ENCODE data around the gene LNPEP. TPM values are rescaled to one million over a fixed set of nuclear protein-coding genes. Genes with fewer than 3 reads are reported as not detected.

Gene LNPEP
- total RNA-seq, 1 donor from 2014 or later, result 24.2 TPM

DNA sequence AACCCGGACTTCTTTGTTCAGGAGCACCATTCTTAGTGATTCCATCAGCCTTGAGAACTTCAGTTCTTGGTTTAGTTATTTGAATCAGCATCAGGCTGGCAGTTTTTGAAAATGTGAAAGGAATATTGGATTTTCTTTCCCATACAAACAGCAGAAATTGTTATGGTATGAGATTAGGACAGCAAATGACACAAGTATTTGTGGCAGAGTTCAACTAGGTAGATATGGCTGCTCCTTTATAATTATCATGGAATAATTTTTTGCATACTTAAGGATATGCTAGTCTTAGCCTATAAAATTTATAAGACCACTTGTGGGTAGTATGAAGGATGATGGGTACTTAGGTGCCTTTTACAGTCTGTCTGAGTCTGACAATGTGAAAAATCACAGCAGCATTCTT is 34.0 kb upstream of the LNPEP start:
- no peak for DNase-seq (ENCODE audit: low spot score, unreplicated experiment)
- Mint-ChIP-seq H3K27me3 (no peaks in the 10 kb centered on the region), H3K4me3 (ENCODE audit: low read depth) (no peak overlapping the region), H3K9me3 (ENCODE audit: low read depth) (no peaks in the 10 kb centered on the region), H3K27ac (no peak overlapping the region), H3K4me1 (ENCODE audit: low read depth) (no peaks in the 10 kb centered on the region), H3K36me3 (ENCODE audit: insufficient read depth) (no peaks in the 10 kb centered on the region)
- no peak for TF ChIP-seq CTCF (IDR thresholded peaks at IDR 0.05; ENCODE audit: unreplicated experiment)

- Mint-ChIP-seq H3K36me3 (ENCODE audit: insufficient read depth) (no peaks in the 10 kb centered on the region), H3K27me3 (no peaks in the 10 kb centered on the region), H3K9me3 (ENCODE audit: low read depth) (no peaks in the 10 kb centered on the region), H3K27ac (no peak overlapping the region), H3K4me3 (ENCODE audit: low read depth) (no peak overlapping the region), H3K4me1 (ENCODE audit: low read depth) (no peaks in the 10 kb centered on the region)
- TF ChIP-seq CTCF (IDR thresholded peaks at IDR 0.05; ENCODE audit: unreplicated experiment), result no peak
- no peak for DNase-seq (ENCODE audit: low spot score, unreplicated experiment)
Observed at GRCh38 chr5:96902876-96903275, 33.0 kb upstream of the LNPEP start.

DNA sequence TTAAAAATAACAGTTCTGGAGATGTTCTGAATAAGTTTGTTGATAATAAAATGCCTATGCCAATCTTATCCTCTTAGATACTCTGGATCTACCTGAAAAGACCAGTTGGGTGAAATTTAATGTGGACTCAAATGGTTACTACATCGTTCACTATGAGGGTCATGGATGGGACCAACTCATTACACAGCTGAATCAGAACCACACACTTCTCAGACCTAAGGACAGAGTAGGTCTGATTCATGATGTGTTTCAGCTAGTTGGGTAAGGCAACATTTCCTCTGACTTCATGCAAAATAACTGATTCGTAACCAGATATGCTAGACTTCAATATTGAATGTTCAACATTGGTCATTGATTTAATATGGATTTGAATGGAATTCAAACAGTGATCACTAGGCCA is 32.6 kb upstream of the LNPEP start:
- H3K36me3 Mint-ChIP-seq (ENCODE audit: insufficient read depth), result no peaks in the 10 kb centered on the region
- no peak overlapping the region for H3K4me3 Mint-ChIP-seq (ENCODE audit: low read depth)
- no peaks in the 10 kb centered on the region for H3K27me3 Mint-ChIP-seq
- H3K9me3 Mint-ChIP-seq (ENCODE audit: low read depth), result no peaks in the 10 kb centered on the region
- H3K4me1 Mint-ChIP-seq (ENCODE audit: low read depth), result no peaks in the 10 kb centered on the region
- no peak overlapping the region for H3K27ac Mint-ChIP-seq
- no peak for TF ChIP-seq CTCF (IDR thresholded peaks at IDR 0.05; ENCODE audit: unreplicated experiment)
- DNase-seq (ENCODE audit: low spot score, unreplicated experiment), result no peak

DNA sequence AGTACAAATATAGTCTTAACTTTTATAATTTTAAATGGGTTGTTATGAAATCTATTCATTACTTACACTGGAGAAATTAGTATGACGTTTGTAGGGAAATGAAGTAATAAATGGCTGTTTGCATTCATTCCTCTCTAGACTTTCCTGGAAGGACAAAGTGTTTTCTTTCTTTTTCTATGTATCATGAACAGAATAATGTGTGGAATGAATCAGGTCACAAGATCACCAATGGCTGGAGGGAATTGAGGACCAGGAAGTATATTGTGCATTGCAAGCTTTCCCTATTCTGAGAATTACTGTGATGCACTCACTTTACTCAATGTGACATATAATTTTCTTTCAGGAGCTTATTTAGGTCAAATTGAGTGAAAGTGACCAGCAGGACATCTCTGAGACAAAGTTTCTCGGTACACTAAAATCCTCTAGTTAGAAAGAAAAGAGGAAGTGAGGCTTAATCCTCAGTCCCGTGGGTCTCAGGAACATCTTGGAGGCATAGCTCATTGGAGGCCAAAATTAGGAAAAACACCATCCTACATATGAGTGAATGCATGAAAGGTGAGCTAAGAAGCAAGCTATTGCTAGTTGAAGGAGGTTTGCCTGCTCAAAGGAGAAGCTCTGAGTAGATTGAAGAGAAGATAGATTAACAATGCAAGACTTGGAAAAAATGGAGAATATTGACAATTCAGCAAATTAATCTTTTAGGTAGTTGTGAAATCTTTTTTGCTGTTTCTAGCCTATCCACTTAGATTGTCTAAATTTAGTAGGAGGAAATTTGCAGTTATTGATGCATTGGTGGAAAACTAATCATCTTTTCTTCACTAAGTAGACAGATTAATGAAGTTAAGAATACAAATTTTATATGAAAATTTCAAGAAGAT is 31.6 kb upstream of the LNPEP start:
- H3K27ac Mint-ChIP-seq, result no peak overlapping the region
- peaks cover 4% of the 10 kb centered on the region for H3K4me1 Mint-ChIP-seq (ENCODE audit: low read depth)
- no peak for DNase-seq (ENCODE audit: low spot score, unreplicated experiment)
- no peak for TF ChIP-seq CTCF (IDR thresholded peaks at IDR 0.05; ENCODE audit: unreplicated experiment)
- no peaks in the 10 kb centered on the region for H3K27me3 Mint-ChIP-seq
- H3K36me3 Mint-ChIP-seq (ENCODE audit: insufficient read depth), result no peaks in the 10 kb centered on the region
- H3K9me3 Mint-ChIP-seq (ENCODE audit: low read depth), result no peaks in the 10 kb centered on the region
- no peak overlapping the region for H3K4me3 Mint-ChIP-seq (ENCODE audit: low read depth)

DNA sequence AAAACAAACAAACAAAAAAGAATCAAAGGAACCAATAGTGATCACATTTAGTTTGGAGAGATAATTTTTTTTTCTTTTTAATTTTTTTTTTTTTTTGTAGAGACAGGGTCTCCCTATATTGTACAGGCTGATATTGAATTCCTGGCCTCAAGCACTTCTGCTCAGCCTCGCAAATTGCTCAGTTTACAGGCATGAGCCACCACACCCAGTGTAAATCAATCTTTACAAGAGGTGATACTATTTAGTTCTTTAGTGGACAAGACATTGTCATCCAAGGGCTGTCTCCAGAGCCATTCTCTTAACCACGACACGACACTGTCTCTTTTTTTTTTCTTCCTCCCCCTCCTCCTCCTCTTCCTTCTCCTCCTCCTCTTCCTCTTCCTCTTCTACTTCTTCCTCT is 30.0 kb upstream of the LNPEP start:
- Mint-ChIP-seq H3K4me3 (ENCODE audit: low read depth) (no peak overlapping the region), H3K9me3 (ENCODE audit: low read depth) (no peaks in the 10 kb centered on the region), H3K27ac (no peak overlapping the region), H3K27me3 (no peaks in the 10 kb centered on the region), H3K4me1 (ENCODE audit: low read depth) (peaks cover 4% of the 10 kb centered on the region), H3K36me3 (ENCODE audit: insufficient read depth) (no peaks in the 10 kb centered on the region)
- DNase-seq (ENCODE audit: low spot score, unreplicated experiment), result no peak
- no peak for TF ChIP-seq CTCF (IDR thresholded peaks at IDR 0.05; ENCODE audit: unreplicated experiment)
